Uterus (tissue), 4 donors: ENCODE results near the gene MFAP1. TPM values are rescaled to one million over a fixed set of nuclear protein-coding genes. Genes with fewer than 3 reads are reported as not detected.
"Not testable (repeated sequence)": the region's sequence is repeated elsewhere in the genome, so short reads cannot be mapped to it uniquely, and the experiment has no call there.

Experiments
- DNase-seq, 2 donors: peaks; one replicate each; pipeline ENCODE4 v3.0.0-alpha.2; 2019 to 2020
- H3K27ac ChIP-seq, 2 donors: fragments of 200-600 bp; sonication (generic); 1 replicate in 1 of 2; 2 replicates in 1 of 2; pipeline ENCODE4 v1.5.1; 2016 to 2018
- H3K27me3 ChIP-seq, 2 donors: fragments of 200-600 bp; sonication (generic); one replicate each; pipeline ENCODE4 v1.5.1; 2018 to 2019; ENCODE audit warnings: control low read depth in 1 of 2
- H3K36me3 ChIP-seq, 2 donors: fragments of 200-600 bp; sonication (generic); one replicate each; pipeline ENCODE4 v1.5.1; 2019; ENCODE audit warnings: control low read depth in 1 of 2
- H3K4me1 ChIP-seq, 2 donors: fragments of 200-600 bp; sonication (generic); one replicate each; pipeline ENCODE4 v1.5.1; 2018 to 2019; ENCODE audit warnings: control low read depth in 1 of 2
- H3K4me3 ChIP-seq, 2 donors: fragments of 200-600 bp; sonication (generic); 1 replicate in 1 of 2; 2 replicates in 1 of 2; pipeline ENCODE4 v1.5.1; 2018 to 2019; ENCODE audit warnings: mild to moderate bottlenecking in 1 of 2
- H3K9me3 ChIP-seq, 2 donors: fragments of 200-600 bp; sonication (generic); one replicate each; pipeline ENCODE4 v1.5.1; 2019; ENCODE audit warnings: control low read depth in 1 of 2
- POLR2A ChIP-seq, 2 donors: fragments of 450-650 bp; IDR thresholded peaks; one replicate each; pipeline ENCODE4 v1.6.1; 2016; ENCODE audit warnings: antibody characterized with exemption in 2 of 2, mild to moderate bottlenecking in 1 of 2, moderate library complexity in 1 of 2
- intact Hi-C: fragments of 100-400 bp; cut with DNase I; formaldehyde crosslinking; loops from one replicate; pipeline ENCODE4 v1.15.1; 2023; ENCODE audit warnings: low total_unique reads
- total RNA-seq, 4 donors: library from RNA; depleted of rRNA in 3 of 4; stranded (reverse); fragments of >200 nt in 3 of 4; gene quantifications; one replicate each; pipeline versions ENCODE4 v1.1.0 to v1.2.4, GENCODE V29; 2014 to 2023
- TF ChIP-seq, protein P1 (sequence below), 4 experiments: fragments of 200-600 bp in 2 of 4; fragments of 450-650 bp in 2 of 4; sonication (generic) in 2 of 4; IDR thresholded peaks; one replicate each; pipeline ENCODE4 v1.5.1; 2016 to 2019; ENCODE audit warnings: antibody characterized with exemption in 4 of 4, mild to moderate bottlenecking in 2 of 4, moderate library complexity in 1 of 4
- donor health status: DM: yes; HTN: yes; CAD: no.

MFAP1 gene
- total RNA-seq, 4 donors from 2014 or later = 9.5 to 26.3 (median 15.1) TPM

DNA sequence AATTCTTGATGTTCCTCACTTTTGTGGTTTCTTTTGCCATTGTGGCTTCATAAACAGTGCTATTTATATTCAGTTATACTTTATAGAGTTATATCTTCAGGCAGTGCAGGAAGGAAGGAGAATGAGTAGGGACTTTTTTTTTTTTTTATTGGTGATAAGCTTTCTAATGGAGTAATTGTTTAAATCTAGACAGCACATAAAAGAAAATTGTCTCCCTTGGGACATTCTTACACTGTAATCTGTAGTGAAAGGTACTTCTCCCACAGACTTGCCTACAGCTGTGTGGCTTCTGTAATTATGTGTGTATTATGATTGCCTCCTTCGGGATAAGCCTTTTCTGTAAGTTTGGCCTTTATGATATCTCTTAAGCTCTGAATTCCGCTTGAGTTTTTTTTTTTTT lies 43.9 kb upstream of the MFAP1 start:
- Histone ChIP-seq H3K36me3 (no peaks in the 10 kb centered on the region), H3K4me1 (no peaks in the 10 kb centered on the region), H3K27me3 (no peaks in the 10 kb centered on the region), H3K4me3 (no peak overlapping the region), H3K27ac (no peak overlapping the region), H3K9me3 (no peaks in the 10 kb centered on the region)
- intact Hi-C loops = no loop called here
- no peak for DNase-seq
- TF ChIP-seq, protein P1, sequence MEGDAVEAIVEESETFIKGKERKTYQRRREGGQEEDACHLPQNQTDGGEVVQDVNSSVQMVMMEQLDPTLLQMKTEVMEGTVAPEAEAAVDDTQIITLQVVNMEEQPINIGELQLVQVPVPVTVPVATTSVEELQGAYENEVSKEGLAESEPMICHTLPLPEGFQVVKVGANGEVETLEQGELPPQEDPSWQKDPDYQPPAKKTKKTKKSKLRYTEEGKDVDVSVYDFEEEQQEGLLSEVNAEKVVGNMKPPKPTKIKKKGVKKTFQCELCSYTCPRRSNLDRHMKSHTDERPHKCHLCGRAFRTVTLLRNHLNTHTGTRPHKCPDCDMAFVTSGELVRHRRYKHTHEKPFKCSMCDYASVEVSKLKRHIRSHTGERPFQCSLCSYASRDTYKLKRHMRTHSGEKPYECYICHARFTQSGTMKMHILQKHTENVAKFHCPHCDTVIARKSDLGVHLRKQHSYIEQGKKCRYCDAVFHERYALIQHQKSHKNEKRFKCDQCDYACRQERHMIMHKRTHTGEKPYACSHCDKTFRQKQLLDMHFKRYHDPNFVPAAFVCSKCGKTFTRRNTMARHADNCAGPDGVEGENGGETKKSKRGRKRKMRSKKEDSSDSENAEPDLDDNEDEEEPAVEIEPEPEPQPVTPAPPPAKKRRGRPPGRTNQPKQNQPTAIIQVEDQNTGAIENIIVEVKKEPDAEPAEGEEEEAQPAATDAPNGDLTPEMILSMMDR (IDR thresholded peaks at IDR 0.05) = no peak
- TF ChIP-seq POLR2A (IDR thresholded peaks at IDR 0.05) = no peak

DNA sequence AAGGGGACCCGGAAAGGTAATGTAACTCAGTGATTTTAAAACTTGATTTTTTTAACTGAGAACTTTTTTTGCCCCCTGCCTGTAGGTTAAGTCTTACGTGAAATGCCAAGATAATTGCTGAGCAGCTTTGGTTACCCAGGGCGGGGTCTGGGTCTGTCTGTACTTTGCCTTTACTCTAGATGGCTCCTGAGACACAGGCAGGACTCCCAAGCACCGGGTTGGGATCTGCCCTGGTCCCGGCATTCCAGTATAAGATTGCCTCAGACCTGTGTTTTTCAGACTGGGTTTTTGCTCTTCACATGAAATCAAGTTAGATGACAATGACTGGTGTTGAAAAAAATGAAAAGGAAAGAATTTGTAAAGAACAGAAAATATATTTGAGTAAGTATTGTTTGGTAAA lies 42.6 kb upstream of the MFAP1 start:
- intact Hi-C loops = no loop called here
- Histone ChIP-seq H3K4me3 (no peak overlapping the region), H3K27ac (no peak overlapping the region), H3K4me1 (no peaks in the 10 kb centered on the region), H3K36me3 (no peaks in the 10 kb centered on the region), H3K9me3 (no peaks in the 10 kb centered on the region), H3K27me3 (no peaks in the 10 kb centered on the region)
- TF ChIP-seq, protein P1 (IDR thresholded peaks at IDR 0.05) = no peak
- no peak for TF ChIP-seq POLR2A (IDR thresholded peaks at IDR 0.05)
- DNase-seq = no peak

DNA sequence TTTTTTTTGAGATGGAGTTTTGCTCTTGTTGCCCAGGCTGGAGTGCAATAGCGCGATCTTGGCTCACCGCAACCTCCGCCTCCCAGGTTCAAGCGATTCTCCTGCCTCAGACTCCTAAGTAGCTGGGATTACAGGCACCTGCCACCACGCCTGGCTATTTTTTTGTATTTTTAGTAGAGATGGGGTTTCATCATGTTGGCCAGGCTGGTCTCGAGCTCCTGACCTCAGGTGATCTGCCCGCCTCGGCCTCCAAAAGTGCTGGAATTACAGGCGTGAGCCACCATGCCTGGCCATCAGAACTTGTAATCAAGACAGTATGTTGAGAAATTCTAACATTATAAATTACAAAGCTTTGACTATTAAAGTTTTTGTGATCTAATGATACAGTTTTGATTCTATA lies 42.1 kb upstream of the MFAP1 start:
- H3K4me1 ChIP-seq, H3K27me3 ChIP-seq, H3K4me3 ChIP-seq, H3K36me3 ChIP-seq, H3K27ac ChIP-seq, DNase-seq, H3K9me3 ChIP-seq, intact Hi-C loops: not testable (repeated sequence)

- H3K9me3 ChIP-seq = no peaks in the 10 kb centered on the region
- intact Hi-C loops = no loop called here
- TF ChIP-seq POLR2A (IDR thresholded peaks at IDR 0.05) = no peak
- TF ChIP-seq, protein P1 (IDR thresholded peaks at IDR 0.05) = no peak
Observed at GRCh38 chr15:43859546-43859945, 35.1 kb upstream of the MFAP1 start.

DNA sequence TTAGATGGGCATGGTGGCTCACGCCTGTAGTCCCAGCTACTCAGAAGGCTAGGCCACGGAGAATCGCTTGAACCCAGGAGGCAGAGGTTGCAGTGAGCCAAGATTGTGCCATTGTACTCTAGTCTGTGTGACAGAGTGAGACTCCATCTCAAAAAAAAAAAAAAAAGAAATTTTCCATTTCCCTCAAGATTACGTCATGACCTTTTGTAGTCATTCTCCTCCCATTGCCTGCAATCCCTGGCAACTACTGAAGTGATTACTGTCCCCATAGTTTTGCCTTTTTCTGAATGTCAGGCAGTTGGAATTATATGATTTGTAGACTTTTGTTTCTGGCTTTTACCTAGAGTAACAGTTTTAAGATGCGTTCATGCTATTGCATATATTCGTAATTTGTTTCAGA lies 30.3 kb upstream of the MFAP1 start:
- Histone ChIP-seq H3K27ac (no peak overlapping the region), H3K27me3 (no peaks in the 10 kb centered on the region), H3K4me3 (no peak overlapping the region), H3K4me1 (no peaks in the 10 kb centered on the region), H3K9me3 (no peaks in the 10 kb centered on the region), H3K36me3 (no peaks in the 10 kb centered on the region)
- intact Hi-C loops = no loop called here
- TF ChIP-seq POLR2A (IDR thresholded peaks at IDR 0.05) = no peak
- no peak for DNase-seq

More at GRCh38 chr15:43859546-43859945, 35.1 kb upstream of the MFAP1 start:
- DNase-seq = no peak
- Histone ChIP-seq H3K4me1 (no peaks in the 10 kb centered on the region), H3K36me3 (no peaks in the 10 kb centered on the region), H3K27ac (no peak overlapping the region), H3K27me3 (no peaks in the 10 kb centered on the region), H3K4me3 (no peak overlapping the region)

GRCh38 chr15:43852607-43853006 lies 28.1 kb upstream of the MFAP1 start:
- H3K36me3 ChIP-seq = no peaks in the 10 kb centered on the region
- no peaks in the 10 kb centered on the region for H3K4me1 ChIP-seq
- H3K27me3 ChIP-seq = no peaks in the 10 kb centered on the region
- H3K9me3 ChIP-seq = no peaks in the 10 kb centered on the region
- TF ChIP-seq, protein P1 (IDR thresholded peaks at IDR 0.05) = no peak
- TF ChIP-seq POLR2A (IDR thresholded peaks at IDR 0.05) = no peak
- DNase-seq = no peak
- H3K4me3 ChIP-seq = no peak overlapping the region
- intact Hi-C loops = no loop called here
- H3K27ac ChIP-seq = no peak overlapping the region
